ENCODE data around the gene WFS1. TPM values are rescaled to one million over a fixed set of nuclear protein-coding genes. Genes with fewer than 3 reads are reported as not detected.

The WFS1 gene
- polyA plus RNA-seq, 5 donors = 28.7 to 44.5 (median 38.5) TPM

GRCh38 chr4:6233929-6234328 lies 35.7 kb upstream of the WFS1 start:
- DNase-seq = no peak

- DNase-seq = no peak
Observed at GRCh38 chr4:6235012-6235411, 34.6 kb upstream of the WFS1 start.

- DNase-seq = no peak
Observed at GRCh38 chr4:6235901-6236640, 33.6 kb upstream of the WFS1 start.

GRCh38 chr4:6236816-6237390 lies 32.7 kb upstream of the WFS1 start:
- no peak for DNase-seq

- DNase-seq = no peak
Observed at GRCh38 chr4:6239486-6239885, 30.2 kb upstream of the WFS1 start.

GRCh38 chr4:6239968-6240367 lies 29.7 kb upstream of the WFS1 start:
- DNase-seq = no peak

GRCh38 chr4:6241062-6241845 lies 28.4 kb upstream of the WFS1 start:
- DNase-seq = no peak

GRCh38 chr4:6242271-6243029 lies 27.2 kb upstream of the WFS1 start:
- no peak for DNase-seq

GRCh38 chr4:6245246-6246169 lies 24.1 kb upstream of the WFS1 start:
- no peak for DNase-seq

GRCh38 chr4:6246170-6246634 lies 23.4 kb upstream of the WFS1 start:
- no peak for DNase-seq

GRCh38 chr4:6248394-6248793 lies 21.3 kb upstream of the WFS1 start:
- DNase-seq = no peak

GRCh38 chr4:6250235-6250983 lies 19.2 kb upstream of the WFS1 start:
- peak in 1 of 2 donors; percentile 63 for DNase-seq

- DNase-seq = no peak
Observed at GRCh38 chr4:6250984-6251295, 18.7 kb upstream of the WFS1 start.

- DNase-seq = no peak
Observed at GRCh38 chr4:6251365-6251764, 18.3 kb upstream of the WFS1 start.

- no peak for DNase-seq
Observed at GRCh38 chr4:6252051-6252450, 17.6 kb upstream of the WFS1 start.

GRCh38 chr4:6253111-6253510 lies 16.5 kb upstream of the WFS1 start:
- no peak for DNase-seq

- DNase-seq = no peak
Observed at GRCh38 chr4:6253961-6254360, 15.7 kb upstream of the WFS1 start.

- no peak for DNase-seq
Observed at GRCh38 chr4:6256141-6256540, 13.5 kb upstream of the WFS1 start.

- no peak for DNase-seq
Observed at GRCh38 chr4:6257247-6258025, 12.2 kb upstream of the WFS1 start.

- no peak for DNase-seq
Observed at GRCh38 chr4:6258026-6258360, 11.7 kb upstream of the WFS1 start.
